PC-3 (cell line): Measurements from ENCODE around the gene P4HTM.

Experiments
- EZH2phosphoT487 ChIP-seq: fragments of 300-600 bp; sonication (generic); IDR thresholded peaks from 2 replicates; pipeline ENCODE4 v1.6.1; 2018; ENCODE audit warnings: mild to moderate bottlenecking, antibody characterized with exemption, low read length, borderline replicate concordance
- TF ChIP-seq, protein P1 (sequence below): fragments of 300-600 bp; sonication (generic); conservative IDR thresholded peaks from 2 replicates; pipeline ENCODE4 v1.5.1; 2017; ENCODE audit warnings: antibody characterized with exemption, low read depth, mild to moderate bottlenecking, low read length

DNA sequence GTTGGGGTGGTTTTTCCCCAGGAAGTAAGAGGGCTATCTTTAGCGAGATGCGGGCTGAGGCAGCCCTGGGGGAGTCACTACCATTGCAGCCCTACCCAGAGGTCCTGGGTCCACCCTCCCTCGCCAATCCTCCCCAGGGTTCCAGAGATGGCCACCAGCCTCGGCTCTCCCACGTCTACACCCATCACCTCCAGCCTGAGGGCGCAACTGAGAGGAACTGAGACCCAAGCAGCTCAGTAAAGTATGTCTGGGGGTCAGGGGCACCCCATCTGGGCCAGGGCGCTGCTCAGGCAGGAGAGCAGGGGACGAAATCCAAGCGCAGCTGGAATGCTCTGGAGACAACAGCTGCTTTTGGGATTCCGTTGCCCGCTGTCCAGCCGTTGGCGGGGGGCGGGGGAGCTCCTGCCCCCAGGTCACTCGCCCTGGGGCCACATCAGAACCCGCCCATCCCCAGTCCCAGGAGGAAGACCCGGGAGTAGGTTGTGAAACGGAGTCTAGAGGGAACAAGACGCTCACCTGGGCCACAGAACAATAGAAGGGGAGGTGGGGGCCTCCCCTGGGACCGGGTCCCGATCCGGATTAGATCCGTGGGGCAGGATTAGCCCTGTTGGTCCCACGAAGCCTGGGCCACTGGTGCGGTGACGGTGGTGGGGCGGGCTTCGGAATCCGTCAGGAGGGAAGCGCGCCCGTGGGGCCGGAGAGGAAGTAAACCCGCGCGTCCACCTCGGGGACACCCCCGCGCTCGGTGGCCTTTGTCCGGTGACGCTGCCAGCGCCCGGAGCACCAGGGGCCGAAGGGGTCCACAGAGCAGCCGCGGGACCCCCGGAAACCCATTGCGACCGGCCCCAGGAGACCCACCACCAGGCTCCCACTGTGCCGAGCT, 30.5 kb downstream of the P4HTM start:
- TF ChIP-seq, protein P1, sequence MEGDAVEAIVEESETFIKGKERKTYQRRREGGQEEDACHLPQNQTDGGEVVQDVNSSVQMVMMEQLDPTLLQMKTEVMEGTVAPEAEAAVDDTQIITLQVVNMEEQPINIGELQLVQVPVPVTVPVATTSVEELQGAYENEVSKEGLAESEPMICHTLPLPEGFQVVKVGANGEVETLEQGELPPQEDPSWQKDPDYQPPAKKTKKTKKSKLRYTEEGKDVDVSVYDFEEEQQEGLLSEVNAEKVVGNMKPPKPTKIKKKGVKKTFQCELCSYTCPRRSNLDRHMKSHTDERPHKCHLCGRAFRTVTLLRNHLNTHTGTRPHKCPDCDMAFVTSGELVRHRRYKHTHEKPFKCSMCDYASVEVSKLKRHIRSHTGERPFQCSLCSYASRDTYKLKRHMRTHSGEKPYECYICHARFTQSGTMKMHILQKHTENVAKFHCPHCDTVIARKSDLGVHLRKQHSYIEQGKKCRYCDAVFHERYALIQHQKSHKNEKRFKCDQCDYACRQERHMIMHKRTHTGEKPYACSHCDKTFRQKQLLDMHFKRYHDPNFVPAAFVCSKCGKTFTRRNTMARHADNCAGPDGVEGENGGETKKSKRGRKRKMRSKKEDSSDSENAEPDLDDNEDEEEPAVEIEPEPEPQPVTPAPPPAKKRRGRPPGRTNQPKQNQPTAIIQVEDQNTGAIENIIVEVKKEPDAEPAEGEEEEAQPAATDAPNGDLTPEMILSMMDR = no peak
- no peak for TF ChIP-seq EZH2phosphoT487
